SK-N-SH treated with all-trans-retinoic acid at 6 μM for 48 hours (cell line): ENCODE measurements around the gene GLIS1.

Experiments used
- ATAC-seq: fragments of 200-7000 bp; cut with Tn5 transposase; 3 replicates; pipeline ENCODE4 v1.9.1; 2020; ENCODE audit warnings: mild to moderate bottlenecking, moderate library complexity
- ARNTL ChIP-seq: fragments of 450-650 bp; formaldehyde crosslinking; IDR thresholded peaks from 2 replicates; pipeline ENCODE4 v1.5.0; 2020; ENCODE audit warnings: low read depth, mild to moderate bottlenecking, moderate library complexity, borderline replicate concordance
- BACH2 ChIP-seq: fragments of 250-450 bp; sonication (Bioruptor Pico); IDR thresholded peaks from 2 replicates; pipeline ENCODE4 v1.9.0; 2021; ENCODE audit warnings: mild to moderate bottlenecking, borderline replicate concordance
- CREB5 ChIP-seq: fragments of 250-450 bp; sonication (Bioruptor Pico); IDR thresholded peaks from 2 replicates; pipeline ENCODE4 v1.5.1; 2020; ENCODE audit warnings: low read depth, mild to moderate bottlenecking, moderate library complexity
- CSDC2 ChIP-seq: fragments of 250-450 bp; sonication (Bioruptor Pico); IDR thresholded peaks from 2 replicates; pipeline ENCODE4 v1.5.0; 2020; ENCODE audit warnings: mild to moderate bottlenecking, moderate library complexity
- CSRNP3 ChIP-seq: fragments of 250-450 bp; sonication (Bioruptor Pico); IDR thresholded peaks from 2 replicates; pipeline ENCODE4 v1.5.1; 2021; ENCODE audit warnings: mild to moderate bottlenecking, moderate library complexity
- ESRRG ChIP-seq: fragments of 250-450 bp; sonication (Bioruptor Pico); IDR thresholded peaks from 2 replicates; pipeline ENCODE4 v1.6.1; 2021; ENCODE audit warnings: mild to moderate bottlenecking
- GLIS3 ChIP-seq: fragments of 250-450 bp; sonication (Bioruptor Pico); IDR thresholded peaks from 2 replicates; pipeline ENCODE4 v1.5.0; 2020; ENCODE audit warnings: mild to moderate bottlenecking, moderate library complexity
- ISL1 ChIP-seq: fragments of 250-450 bp; sonication (Bioruptor Pico); IDR thresholded peaks from 2 replicates; pipeline ENCODE4 v2.1.2; 2022; ENCODE audit warnings: mild to moderate bottlenecking, moderate library complexity
- OSR1 ChIP-seq: fragments of 250-450 bp; sonication (Bioruptor Pico); IDR thresholded peaks from 2 replicates; pipeline ENCODE4 v1.8.0; 2022; ENCODE audit warnings: moderate library complexity, mild to moderate bottlenecking, inconsistent platforms
- PATZ1 ChIP-seq: fragments of 250-450 bp; sonication (Bioruptor Pico); IDR thresholded peaks from 2 replicates; pipeline ENCODE4 v1.8.0; 2020; ENCODE audit warnings: mild to moderate bottlenecking, moderate library complexity, borderline replicate concordance
- PPARA ChIP-seq: fragments of 250-450 bp; sonication (Bioruptor Pico); IDR thresholded peaks from 2 replicates; pipeline ENCODE4 v1.5.0; 2020; ENCODE audit warnings: mild to moderate bottlenecking, borderline replicate concordance
- RARB ChIP-seq: fragments of 250-450 bp; sonication (Bioruptor Pico); IDR thresholded peaks from 2 replicates; pipeline ENCODE4 v1.8.0; 2021; ENCODE audit warnings: mild to moderate bottlenecking, moderate library complexity
- SNAI2 ChIP-seq: fragments of 250-450 bp; sonication (Bioruptor Pico); IDR thresholded peaks from 2 replicates; pipeline ENCODE4 v1.5.0; 2020; ENCODE audit warnings: mild to moderate bottlenecking, moderate library complexity
- TCF4 ChIP-seq: fragments of 250-450 bp; sonication (Bioruptor Pico); IDR thresholded peaks from 2 replicates; pipeline ENCODE4 v1.8.0; 2021; ENCODE audit warnings: mild to moderate bottlenecking, moderate library complexity, borderline replicate concordance
- TOX ChIP-seq: fragments of 250-450 bp; sonication (Bioruptor Pico); IDR thresholded peaks from 2 replicates; pipeline ENCODE4 v1.8.0; 2021; ENCODE audit warnings: mild to moderate bottlenecking, moderate library complexity, borderline replicate concordance
- TSHZ2 ChIP-seq: fragments of 250-450 bp; sonication (Bioruptor Pico); IDR thresholded peaks from 2 replicates; pipeline ENCODE4 v1.5.0; 2020; ENCODE audit warnings: mild to moderate bottlenecking, moderate library complexity
- ZC3H10 ChIP-seq: fragments of 250-450 bp; sonication (Bioruptor Pico); IDR thresholded peaks from 2 replicates; pipeline ENCODE4 v1.5.1; 2021; ENCODE audit warnings: mild to moderate bottlenecking, moderate library complexity
- ZFP3 ChIP-seq: fragments of 250-450 bp; sonication (Bioruptor Pico); IDR thresholded peaks from 2 replicates; pipeline ENCODE4 v1.5.0; 2020; ENCODE audit warnings: mild to moderate bottlenecking, moderate library complexity
- ZFP30 ChIP-seq: fragments of 450-650 bp; formaldehyde crosslinking; IDR thresholded peaks from 2 replicates; pipeline ENCODE4 v1.5.0; 2022; ENCODE audit warnings: mild to moderate bottlenecking, moderate library complexity
- ZNF565 ChIP-seq: fragments of 450-650 bp; formaldehyde crosslinking; conservative IDR thresholded peaks from 2 replicates; pipeline ENCODE4 v1.5.0; 2020; ENCODE audit warnings: low read depth, mild to moderate bottlenecking, moderate library complexity
- ZNF70 ChIP-seq: fragments of 450-650 bp; formaldehyde crosslinking; IDR thresholded peaks from 2 replicates; pipeline ENCODE4 v1.5.0; 2020; ENCODE audit warnings: mild to moderate bottlenecking, moderate library complexity
- ZNF8 ChIP-seq: fragments of 450-650 bp; formaldehyde crosslinking; IDR thresholded peaks from 2 replicates; pipeline ENCODE4 v1.5.0; 2020; ENCODE audit warnings: mild to moderate bottlenecking, moderate library complexity

The GLIS1 gene

DNA sequence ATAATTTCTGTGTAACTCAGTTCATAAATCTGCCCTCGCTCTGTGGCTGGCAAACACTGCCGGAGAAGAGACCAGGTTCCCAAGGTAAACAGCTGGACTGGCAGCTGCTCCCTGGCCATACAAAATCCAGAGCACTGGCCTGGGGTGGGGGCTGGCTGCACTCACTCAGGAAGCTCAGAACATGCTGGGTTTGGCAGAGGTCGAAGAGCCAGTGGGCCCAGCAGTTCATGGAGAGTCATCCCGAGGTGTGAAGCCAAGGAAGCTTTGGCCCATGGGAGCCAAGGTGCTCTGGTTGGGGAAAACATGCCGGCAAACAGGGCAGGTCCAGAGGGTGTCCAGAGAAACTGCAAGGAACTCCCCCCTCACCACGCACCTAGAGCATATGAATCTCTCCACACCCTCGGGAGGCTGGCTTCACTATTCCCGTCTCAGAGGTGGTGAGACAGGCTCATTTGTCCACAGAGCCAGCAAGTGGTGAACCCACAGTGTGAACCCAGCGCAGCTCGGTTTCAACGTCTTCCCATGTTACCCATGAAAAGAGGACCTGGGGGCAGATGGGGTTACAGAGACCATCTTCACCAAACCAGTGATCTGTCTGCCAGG, 177.4 kb downstream of the GLIS1 start:
- no peak for TF ChIP-seq ZC3H10 (CRISPR knock-in tag)
- no peak for TF ChIP-seq TCF4 (CRISPR knock-in tag)
- TF ChIP-seq TOX (CRISPR knock-in tag), result no peak
- no peak for TF ChIP-seq ZNF565 (CRISPR knock-in tag)
- TF ChIP-seq SNAI2 (CRISPR knock-in tag), result no peak
- TF ChIP-seq PATZ1, result no peak
- TF ChIP-seq TSHZ2 (CRISPR knock-in tag), result no peak
- TF ChIP-seq ZNF8 (CRISPR knock-in tag), result no peak
- no peak for TF ChIP-seq ZFP30 (CRISPR knock-in tag)
- TF ChIP-seq CREB5 (CRISPR knock-in tag), result no peak
- TF ChIP-seq PPARA (CRISPR knock-in tag), result no peak
- no peak for TF ChIP-seq ESRRG
- TF ChIP-seq ISL1 (CRISPR knock-in tag), result no peak
- TF ChIP-seq CSDC2 (CRISPR knock-in tag), result no peak
- TF ChIP-seq, all 23 proteins: peak for 0
- no peak for ATAC-seq

DNA sequence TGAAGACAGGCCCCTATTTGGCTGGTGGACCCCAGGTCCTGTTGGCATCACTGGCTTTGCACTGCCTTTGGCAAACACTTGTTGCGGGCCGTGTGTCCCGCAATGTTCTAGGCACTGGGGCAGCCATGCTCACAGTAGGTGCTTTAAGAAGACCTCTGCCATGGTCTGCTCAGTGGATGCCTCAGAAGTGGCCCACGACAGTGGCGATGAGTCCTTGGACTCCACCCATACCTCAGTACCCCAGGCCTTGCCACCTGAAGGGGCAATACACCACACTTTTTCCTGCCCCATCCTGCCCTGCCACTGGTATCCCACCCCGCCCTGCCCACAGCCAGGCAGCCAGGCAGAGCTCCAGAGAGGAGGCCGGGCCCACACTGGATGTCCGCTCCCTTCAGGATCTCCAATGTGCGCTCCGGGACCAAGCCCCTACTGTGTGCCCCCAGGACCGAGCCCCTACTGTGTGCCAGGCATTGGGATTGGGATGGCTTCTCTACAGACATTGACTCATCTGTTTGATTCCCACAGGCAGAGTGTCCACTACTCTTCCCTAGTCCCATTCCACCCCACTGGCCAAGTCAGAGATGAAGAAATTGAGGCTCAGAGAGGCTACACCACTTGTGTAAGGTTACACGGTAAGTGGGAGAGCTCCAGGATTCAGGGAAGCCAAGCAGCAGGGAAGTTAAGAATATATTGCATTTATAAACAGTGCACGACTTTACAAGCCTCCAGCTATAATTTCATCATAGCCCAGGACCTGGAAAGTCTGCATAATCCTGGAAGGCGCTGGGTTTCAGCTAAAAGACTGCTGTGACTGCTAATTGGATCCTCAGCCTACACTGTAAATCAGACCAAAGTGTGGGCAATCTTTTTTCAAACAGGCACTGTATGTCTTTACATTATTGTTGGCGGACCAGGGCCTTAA, 178.1 kb downstream of the GLIS1 start:
- no peak for ATAC-seq
- TF ChIP-seq OSR1 (CRISPR knock-in tag) (no peak), ARNTL (CRISPR knock-in tag) (no peak), ZFP30 (CRISPR knock-in tag) (no peak), ZC3H10 (CRISPR knock-in tag) (no peak), ZFP3 (CRISPR knock-in tag) (no peak), ZNF8 (CRISPR knock-in tag) (no peak), ISL1 (CRISPR knock-in tag) (no peak), CREB5 (CRISPR knock-in tag) (no peak), GLIS3 (CRISPR knock-in tag) (no peak), CSDC2 (CRISPR knock-in tag) (no peak), TOX (CRISPR knock-in tag) (no peak), RARB (CRISPR knock-in tag) (no peak), ZNF70 (CRISPR knock-in tag) (no peak), ESRRG (no peak), BACH2 (CRISPR knock-in tag) (no peak), CSRNP3 (CRISPR knock-in tag) (no peak)
- TF ChIP-seq, all 23 proteins: peak for 0
